Stomach (tissue), 9 donors: ENCODE measurements around the gene HTRA3. TPM values are rescaled to one million over a fixed set of nuclear protein-coding genes. Genes with fewer than 3 reads are reported as not detected.

Experiments
- DNase-seq, 2 donors: peaks; one replicate each; pipeline versions ENCODE4 v3.0.0 to v3.0.0-alpha.2; 2013 to 2019
- H3K27ac ChIP-seq, 5 donors: fragments of 200-600 bp in 4 of 5; sonication (generic) in 4 of 5; one replicate each; pipeline ENCODE4 v1.5.1; 2013 to 2019; ENCODE audit warnings: mild to moderate bottlenecking in 1 of 5, moderate library complexity in 1 of 5
- H3K27me3 ChIP-seq, 3 donors: fragments of 200-600 bp; sonication (generic); one replicate each; pipeline ENCODE4 v1.5.1; 2017 to 2019; ENCODE audit warnings: mixed run types in 1 of 3
- H3K36me3 ChIP-seq, 4 donors: fragments of 200-600 bp; sonication (generic); 1 replicate in 3 of 4; 2 replicates in 1 of 4; pipeline ENCODE4 v1.5.1; 2016 to 2019
- H3K4me1 ChIP-seq, 4 donors: fragments of 200-600 bp; sonication (generic); one replicate each; pipeline ENCODE4 v1.5.1; 2016 to 2019
- H3K4me3 ChIP-seq, 4 donors: fragments of 200-600 bp; sonication (generic) in 3 of 4; one replicate each; pipeline ENCODE4 v1.5.1; 2016 to 2019; ENCODE audit warnings: mild to moderate bottlenecking in 1 of 4
- H3K9me3 ChIP-seq, 4 donors: fragments of 200-600 bp; sonication (generic); one replicate each; pipeline ENCODE4 v1.5.1; 2016 to 2019
- EP300 ChIP-seq: sonication (generic); formaldehyde crosslinking; IDR thresholded peaks from one replicate; pipeline ENCODE4 v1.6.1; 2017; ENCODE audit warnings: antibody characterized with exemption
- POLR2A ChIP-seq, 4 donors: fragments of 450-650 bp; IDR thresholded peaks; one replicate each; pipeline ENCODE4 v1.6.1; 2016; ENCODE audit warnings: antibody characterized with exemption in 4 of 4, control low read depth in 2 of 4, mild to moderate bottlenecking in 1 of 4, moderate library complexity in 1 of 4
- POLR2AphosphoS5 ChIP-seq, 3 donors: sonication (generic); formaldehyde crosslinking; IDR thresholded peaks; one replicate each; pipeline ENCODE4 v1.6.1; 2016; ENCODE audit warnings: antibody characterized with exemption in 3 of 3
- WGBS, 5 donors: extraction: QIAGEN DNeasy Blood & Tissue Kit in 3 of 5; methylation state at CpG; one replicate each; pipeline versions ENCODE4 v1.1.5 to v1.1.7; 2013 to 2018; 5-methylcytosine and 5-hydroxymethylcytosine counted together
- intact Hi-C: fragments of 100-400 bp; cut with DNase I; formaldehyde crosslinking; loops from one replicate; pipeline ENCODE4 v1.15.1; 2023; ENCODE audit warnings: low total_unique reads
- polyA plus RNA-seq, 3 donors: library from polyadenylated mRNA; stranded (reverse); fragments of 200-250 nt; gene quantifications; one replicate each; pipeline ENCODE4 v1.2.3, GENCODE V29; 2013
- total RNA-seq, 5 donors: library from RNA; depleted of rRNA; stranded (reverse); fragments of >200 nt; gene quantifications; one replicate each; pipeline versions ENCODE4 v1.1.0 to v1.2.3, GENCODE V29; 2014 to 2016
- TF ChIP-seq, protein P1 (sequence below), 7 experiments: fragments of 450-650 bp in 4 of 7; fragments of 200-600 bp in 3 of 7; sonication (generic) in 3 of 7; IDR thresholded peaks; one replicate each; pipeline ENCODE4 v1.5.1; 2016 to 2019; ENCODE audit warnings: antibody characterized with exemption in 7 of 7, control low read depth in 2 of 7, mild to moderate bottlenecking in 1 of 7
- donor health status: healthy with polysubstance abuse.
- donor health status: Bipolar disorder and iron deficiency.
- donor health status: healthy.

Gene HTRA3
- total and polyA plus RNA-seq, 8 donors = 6.6 to 26.8 (median 15.9) TPM

DNA sequence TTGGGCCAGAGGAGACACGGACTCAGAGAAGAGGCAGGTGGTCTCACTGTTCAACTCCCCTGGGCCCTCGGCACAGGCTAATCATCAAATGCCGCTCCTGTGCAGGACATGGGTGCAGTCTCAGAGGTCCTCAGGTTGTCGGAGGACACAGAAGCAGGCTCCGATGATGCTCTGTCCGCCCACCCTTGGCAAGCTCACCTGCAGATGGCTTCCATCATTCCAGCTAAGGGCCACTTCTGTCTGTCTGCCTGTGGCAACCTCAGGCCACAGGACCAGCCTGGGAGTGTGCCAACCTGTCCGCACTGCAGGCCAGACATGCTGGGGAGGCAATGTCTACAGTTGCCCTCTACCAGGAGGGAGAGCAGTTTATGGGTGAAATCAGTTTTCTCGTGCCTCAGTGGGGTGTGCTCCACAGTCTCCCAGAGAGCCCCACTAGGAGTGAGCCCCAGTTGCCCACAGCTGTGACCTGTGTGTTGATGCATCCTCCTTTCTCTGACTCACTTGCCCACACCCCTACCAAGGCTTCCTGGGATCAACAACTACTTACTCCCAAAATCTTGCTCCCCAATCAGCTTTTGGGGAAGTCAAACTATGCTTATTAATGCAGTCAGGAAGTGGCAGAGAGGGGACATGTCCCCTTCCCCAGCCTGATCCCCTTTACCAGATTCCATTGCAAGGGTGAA, 55.9 kb downstream of the HTRA3 start:
- intact Hi-C loops = no loop called here
- WGBS, 5 donors = 67 to 86% (median 79%) methylated on average over 5 to 8 of the region's 8 CpGs
- Histone ChIP-seq H3K27ac (no peak overlapping the region), H3K4me1 (peaks cover 0 to 11% (median 4%) of the 10 kb centered on the region in 4 donors), H3K36me3 (no peaks in the 10 kb centered on the region), H3K9me3 (peaks cover 0 to 10% (median 0%) of the 10 kb centered on the region in 4 donors), H3K27me3 (no peaks in the 10 kb centered on the region), H3K4me3 (no peak overlapping the region)
- no peak for TF ChIP-seq EP300
- no peak for TF ChIP-seq POLR2A (IDR thresholded peaks at IDR 0.05)
- TF ChIP-seq, protein P1, sequence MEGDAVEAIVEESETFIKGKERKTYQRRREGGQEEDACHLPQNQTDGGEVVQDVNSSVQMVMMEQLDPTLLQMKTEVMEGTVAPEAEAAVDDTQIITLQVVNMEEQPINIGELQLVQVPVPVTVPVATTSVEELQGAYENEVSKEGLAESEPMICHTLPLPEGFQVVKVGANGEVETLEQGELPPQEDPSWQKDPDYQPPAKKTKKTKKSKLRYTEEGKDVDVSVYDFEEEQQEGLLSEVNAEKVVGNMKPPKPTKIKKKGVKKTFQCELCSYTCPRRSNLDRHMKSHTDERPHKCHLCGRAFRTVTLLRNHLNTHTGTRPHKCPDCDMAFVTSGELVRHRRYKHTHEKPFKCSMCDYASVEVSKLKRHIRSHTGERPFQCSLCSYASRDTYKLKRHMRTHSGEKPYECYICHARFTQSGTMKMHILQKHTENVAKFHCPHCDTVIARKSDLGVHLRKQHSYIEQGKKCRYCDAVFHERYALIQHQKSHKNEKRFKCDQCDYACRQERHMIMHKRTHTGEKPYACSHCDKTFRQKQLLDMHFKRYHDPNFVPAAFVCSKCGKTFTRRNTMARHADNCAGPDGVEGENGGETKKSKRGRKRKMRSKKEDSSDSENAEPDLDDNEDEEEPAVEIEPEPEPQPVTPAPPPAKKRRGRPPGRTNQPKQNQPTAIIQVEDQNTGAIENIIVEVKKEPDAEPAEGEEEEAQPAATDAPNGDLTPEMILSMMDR (IDR thresholded peaks at IDR 0.05) = no peak
- no peak for TF ChIP-seq POLR2AphosphoS5 (IDR thresholded peaks at IDR 0.05)
- DNase-seq = peak in 1 of 2 donors; percentile 15

DNA sequence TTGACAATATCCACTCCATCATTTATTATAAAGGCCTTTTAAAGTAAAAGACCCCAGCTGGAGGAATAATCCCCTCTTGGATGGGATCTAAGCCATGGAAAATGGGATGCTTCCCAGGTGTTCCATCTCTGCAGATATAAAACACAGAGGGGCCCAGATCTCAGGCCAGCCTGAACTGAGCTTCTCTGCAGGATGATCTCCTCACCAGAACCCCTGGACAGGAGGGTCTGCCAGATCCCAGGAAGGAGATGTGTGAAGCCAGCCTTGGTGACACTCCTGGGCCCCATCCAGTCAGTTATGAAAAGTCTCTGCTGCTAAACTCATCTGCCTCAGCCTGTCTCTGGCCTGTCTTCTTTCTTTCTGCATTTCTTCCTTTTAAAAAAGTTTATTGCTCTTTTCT, 56.7 kb downstream of the HTRA3 start:
- intact Hi-C loops = no loop called here
- TF ChIP-seq POLR2A (IDR thresholded peaks at IDR 0.05) (no peak), POLR2AphosphoS5 (IDR thresholded peaks at IDR 0.05) (no peak), EP300 (no peak)
- TF ChIP-seq, protein P1 (IDR thresholded peaks at IDR 0.05) = no peak
- Histone ChIP-seq H3K36me3 (no peaks in the 10 kb centered on the region), H3K4me3 (no peak overlapping the region), H3K27ac (no peak overlapping the region), H3K27me3 (no peaks in the 10 kb centered on the region), H3K9me3 (peaks cover 0 to 10% (median 0%) of the 10 kb centered on the region in 4 donors), H3K4me1 (peaks cover 0 to 12% (median 9%) of the 10 kb centered on the region in 4 donors)
- DNase-seq = peak in 1 of 2 donors; percentile 68

DNA sequence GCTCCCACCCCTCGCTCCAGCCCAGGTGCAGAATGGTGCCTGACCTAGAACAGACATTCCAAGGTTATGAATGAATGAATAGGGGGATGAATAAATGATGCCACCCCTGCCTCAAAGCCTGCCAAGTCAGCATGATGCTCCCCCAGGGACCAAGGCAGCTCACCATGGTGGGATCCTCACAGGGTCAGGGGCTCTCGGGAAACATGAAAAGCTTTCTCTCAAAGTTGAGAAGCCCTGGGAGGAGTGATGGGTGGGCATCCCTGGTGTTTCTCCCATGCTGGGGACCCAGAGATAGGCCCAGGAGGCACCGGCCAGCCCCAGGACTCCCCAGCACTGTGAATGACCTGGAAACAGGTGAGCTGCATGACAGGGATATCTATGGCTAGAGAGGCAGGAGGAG, 58.9 kb downstream of the HTRA3 start:
- Histone ChIP-seq H3K9me3 (peaks cover 0 to 9% (median 0%) of the 10 kb centered on the region in 4 donors), H3K4me3 (no peak overlapping the region), H3K4me1 (peaks cover 0 to 14% (median 11%) of the 10 kb centered on the region in 4 donors), H3K36me3 (no peaks in the 10 kb centered on the region), H3K27me3 (no peaks in the 10 kb centered on the region), H3K27ac (no peak overlapping the region)
- WGBS, 5 donors = 74 to 90% (median 85%) methylated on average over 1 to 3 of the region's 3 CpGs
- intact Hi-C loops = no loop called here
- TF ChIP-seq EP300 (no peak), POLR2AphosphoS5 (IDR thresholded peaks at IDR 0.05) (no peak), POLR2A (IDR thresholded peaks at IDR 0.05) (no peak)
- TF ChIP-seq, protein P1 (IDR thresholded peaks at IDR 0.05) = no peak
- no peak for DNase-seq

DNA sequence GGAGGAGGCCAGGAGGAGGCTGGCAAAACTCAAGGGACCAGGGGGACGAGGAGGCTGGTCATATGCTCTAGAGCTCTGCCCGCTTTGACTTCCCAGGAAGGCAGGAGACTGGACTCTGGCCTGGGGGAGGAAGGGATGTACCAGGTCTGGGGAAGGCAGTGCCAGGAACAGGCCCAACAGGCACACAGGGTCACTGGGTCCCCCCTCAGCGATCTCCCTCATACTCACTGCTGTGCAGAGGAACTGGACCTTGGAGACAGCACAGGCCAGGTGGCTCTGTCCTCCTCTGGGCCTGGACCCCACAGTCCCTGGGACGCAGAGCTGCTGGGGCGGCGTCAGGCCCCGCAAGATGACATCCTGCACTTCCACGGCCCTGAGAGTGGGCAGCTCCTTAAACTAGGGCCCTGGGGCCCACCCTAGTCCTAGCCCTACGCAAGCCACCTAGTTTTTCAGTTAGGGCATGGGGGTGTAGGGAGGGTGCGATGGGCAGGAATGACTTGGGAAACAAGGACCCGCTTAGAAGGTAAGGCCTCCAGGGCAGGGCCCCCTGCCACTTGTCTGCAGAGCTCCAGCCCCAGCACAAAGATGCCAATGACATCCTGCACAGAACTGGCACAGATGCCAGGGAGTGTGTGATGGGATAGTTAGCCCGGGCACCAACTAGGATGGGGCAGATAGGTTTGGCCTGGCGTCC, 59.5 kb downstream of the HTRA3 start:
- intact Hi-C loops = no loop called here
- TF ChIP-seq, protein P1 (IDR thresholded peaks at IDR 0.05) = no peak
- TF ChIP-seq POLR2A (IDR thresholded peaks at IDR 0.05) (no peak), EP300 (no peak), POLR2AphosphoS5 (IDR thresholded peaks at IDR 0.05) (no peak)
- no peaks in the 10 kb centered on the region for H3K27me3 ChIP-seq
- 74 to 85% (median 81%) methylated on average over 11 to 13 of the region's 13 CpGs for WGBS, 5 donors
- H3K36me3 ChIP-seq = no peaks in the 10 kb centered on the region
- peaks cover 0 to 14% (median 11%) of the 10 kb centered on the region in 4 donors for H3K4me1 ChIP-seq
- H3K9me3 ChIP-seq = peaks cover 0 to 3% (median 0%) of the 10 kb centered on the region in 4 donors
- DNase-seq = no peak
- no peak overlapping the region for H3K4me3 ChIP-seq
- no peak overlapping the region for H3K27ac ChIP-seq
